GM21526 (cell line): ENCODE data around the gene DHRS11.
A peak's percentile ranks its signal among the peaks of the same experiment; 100 is the strongest.
"Not testable (repeated sequence)": the region's sequence is repeated elsewhere in the genome, so short reads cannot be mapped to it uniquely, and the experiment has no call there.

Experiments
- ATAC-seq: cut with Tn5 transposase; IDR thresholded peaks from one replicate; pipeline ENCODE4 v1.9.1; 2021; ENCODE audit warnings: moderate library complexity; ENCODE audit not compliant: unreplicated experiment, low FRiP score

Gene DHRS11

DNA sequence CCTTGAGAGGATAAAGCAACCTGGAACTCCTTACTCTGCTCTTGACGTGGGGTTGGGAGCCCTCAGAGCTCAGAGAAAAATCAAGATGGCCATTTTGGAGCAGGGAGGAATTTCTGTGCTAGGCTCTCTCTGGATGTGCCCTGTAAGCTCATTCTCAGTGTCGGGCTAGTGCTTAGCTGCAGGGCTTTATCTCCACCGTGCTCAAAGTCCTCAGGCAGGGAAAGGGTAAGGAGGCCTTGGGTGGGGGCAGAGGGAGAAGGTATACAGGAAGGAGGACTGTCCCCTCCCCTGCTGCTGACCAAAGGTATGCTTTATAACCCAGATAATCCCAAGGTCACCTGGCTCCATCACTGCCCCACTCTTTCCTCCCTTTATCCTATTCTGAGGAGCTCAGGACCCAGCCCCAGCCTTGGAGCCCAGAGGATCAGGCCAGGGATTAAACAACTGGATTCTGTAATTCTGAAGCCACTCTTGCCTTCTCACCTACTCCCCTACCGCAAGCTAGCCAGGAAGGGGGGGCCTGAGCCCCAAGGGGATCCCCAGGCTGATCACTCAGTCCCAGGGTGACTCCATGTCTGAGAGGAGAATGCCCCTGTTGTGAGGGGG, 1.1 kb downstream of the DHRS11 start:
- ATAC-seq, result no peak

DNA sequence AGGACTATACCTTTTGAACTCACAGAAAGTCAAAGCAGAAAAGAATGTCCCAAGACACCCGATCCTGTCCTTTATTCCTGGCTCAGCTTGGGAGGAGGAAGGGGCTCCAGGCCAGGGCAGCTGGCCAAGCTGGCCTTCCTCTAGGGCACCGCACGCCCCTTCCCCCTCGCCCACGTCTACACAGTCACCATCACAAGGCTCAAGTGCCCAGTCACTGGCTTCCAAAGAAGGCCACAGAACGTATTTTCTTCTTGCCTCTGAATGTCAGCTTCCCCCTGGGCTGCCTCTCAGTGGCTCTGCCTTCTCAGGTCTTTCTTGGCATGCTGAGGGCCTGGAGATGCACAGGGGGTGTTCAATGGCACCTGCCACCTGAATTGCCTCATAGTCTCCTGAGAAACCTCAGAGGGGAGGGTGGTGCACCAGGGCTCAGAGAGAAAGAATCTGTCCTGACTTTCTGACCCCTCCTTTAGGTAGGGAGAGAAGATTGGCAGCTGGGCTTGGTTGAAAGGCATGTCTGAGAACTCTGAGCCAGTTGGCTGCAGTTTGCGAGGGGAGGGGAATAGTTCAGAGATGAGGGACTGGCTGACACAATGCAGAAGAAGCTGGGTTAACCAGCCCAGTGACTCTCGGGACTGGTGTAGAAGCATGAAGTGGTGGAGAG, 2.1 kb downstream of the DHRS11 start:
- ATAC-seq, result no peak

DNA sequence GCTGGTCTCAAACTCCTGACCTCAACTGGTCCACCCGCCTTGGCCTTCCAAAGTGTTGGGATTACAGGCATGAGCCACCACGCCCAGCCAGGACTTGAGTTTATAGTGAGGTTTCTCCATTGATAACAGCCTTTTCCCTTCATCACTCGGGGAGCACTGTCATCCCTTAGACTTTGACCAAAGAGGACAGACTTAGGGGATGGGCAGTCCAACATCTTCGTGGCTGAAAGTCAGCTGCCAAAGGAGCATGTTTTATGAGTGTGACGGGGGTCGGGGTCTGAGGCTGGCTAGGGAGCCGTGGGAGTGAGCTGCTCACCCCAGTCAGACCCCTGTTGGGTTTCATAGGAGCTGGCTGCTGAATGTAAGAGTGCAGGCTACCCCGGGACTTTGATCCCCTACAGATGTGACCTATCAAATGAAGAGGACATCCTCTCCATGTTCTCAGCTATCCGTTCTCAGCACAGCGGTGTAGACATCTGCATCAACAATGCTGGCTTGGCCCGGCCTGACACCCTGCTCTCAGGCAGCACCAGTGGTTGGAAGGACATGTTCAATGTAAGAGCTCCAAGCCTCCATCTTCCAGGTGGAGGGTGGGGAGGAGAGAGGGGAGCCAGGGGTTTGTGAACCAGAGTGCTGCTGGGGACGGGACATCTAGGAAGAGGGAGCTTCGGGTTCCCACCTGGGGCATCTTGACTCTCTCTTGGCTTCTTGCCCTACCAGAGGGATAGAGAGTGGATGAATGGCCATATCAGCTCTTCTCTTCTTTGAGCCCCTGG, 3.1 kb downstream of the DHRS11 start:
- no peak for ATAC-seq

DNA sequence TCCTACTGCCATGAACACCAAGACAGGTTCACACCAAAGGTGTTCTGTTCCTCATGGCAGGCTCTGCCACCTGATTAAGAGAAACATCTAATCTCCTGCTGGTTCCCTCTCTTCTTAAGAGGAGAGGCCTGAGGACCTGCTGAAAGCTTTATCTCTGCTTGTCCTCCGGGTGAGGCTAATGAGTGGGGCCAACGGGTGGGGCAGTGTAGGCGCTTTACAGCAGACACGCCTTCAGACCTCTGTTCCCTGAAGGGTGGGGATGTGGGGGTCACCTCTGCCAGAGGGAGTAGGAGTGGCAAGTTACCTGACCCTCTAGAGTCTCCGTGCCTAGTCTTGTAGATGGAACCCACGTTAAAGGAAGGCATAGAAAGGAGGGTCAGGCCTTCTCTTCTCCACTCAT, 5.5 kb downstream of the DHRS11 start:
- ATAC-seq, result no peak

DNA sequence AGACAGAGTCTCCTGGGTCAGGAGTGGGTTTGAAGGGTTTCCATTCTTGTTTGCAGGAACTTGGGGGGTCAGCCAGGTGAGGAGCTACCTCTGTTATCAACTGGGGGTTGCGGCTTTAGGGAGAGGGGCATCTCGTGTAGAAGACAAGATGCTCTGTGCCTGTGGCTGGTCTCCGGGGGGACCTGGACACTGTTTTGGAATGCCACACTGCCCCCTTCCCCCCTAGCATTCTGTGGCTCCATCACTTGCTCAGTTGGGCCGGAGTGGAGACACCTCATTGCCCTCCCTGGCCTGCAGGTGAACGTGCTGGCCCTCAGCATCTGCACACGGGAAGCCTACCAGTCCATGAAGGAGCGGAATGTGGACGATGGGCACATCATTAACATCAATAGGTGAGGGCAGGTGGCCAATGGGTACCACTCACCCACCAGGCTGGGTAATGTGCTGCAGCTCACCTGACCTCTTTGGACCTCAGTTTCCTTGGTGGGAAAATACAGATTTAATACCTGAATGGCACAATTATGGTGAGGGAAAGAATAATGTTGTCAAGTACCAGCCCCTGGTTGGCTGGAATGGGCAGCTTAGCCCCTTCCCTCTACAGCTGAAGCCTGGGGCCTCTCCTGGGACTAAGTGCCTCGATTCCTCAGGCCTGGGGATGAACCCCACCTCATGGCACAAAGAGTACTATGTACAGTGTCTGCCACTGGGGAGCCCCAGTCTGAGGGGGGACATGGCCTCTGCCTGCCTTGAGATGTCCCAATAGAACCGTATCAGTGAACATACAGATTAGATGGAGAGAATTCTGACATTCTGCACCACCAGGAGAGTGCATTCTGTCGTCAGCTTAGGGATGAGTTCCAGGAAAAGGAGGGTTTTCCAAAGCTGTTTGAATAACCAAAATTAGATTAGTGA, 6.4 kb downstream of the DHRS11 start:
- no peak for ATAC-seq

DNA sequence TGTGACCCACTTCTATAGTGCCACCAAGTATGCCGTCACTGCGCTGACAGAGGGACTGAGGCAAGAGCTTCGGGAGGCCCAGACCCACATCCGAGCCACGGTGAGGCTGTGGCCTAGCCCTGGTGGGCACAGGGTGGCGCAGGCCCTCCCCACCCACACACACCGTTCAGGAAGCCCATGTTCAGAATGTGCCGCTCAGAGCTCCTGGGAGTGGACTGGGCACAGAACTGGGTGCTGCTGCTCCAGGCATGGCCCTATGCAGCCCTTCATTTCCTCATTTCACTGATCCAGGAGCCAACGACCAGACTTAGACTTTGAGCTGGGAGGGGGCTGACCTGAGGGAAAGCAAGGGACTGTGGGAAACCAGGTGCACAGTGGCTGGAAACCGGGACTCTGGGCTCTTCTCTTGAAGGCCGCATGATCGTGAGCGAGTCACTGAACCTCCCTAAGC, 7.3 kb downstream of the DHRS11 start:
- ATAC-seq, result no peak

DNA sequence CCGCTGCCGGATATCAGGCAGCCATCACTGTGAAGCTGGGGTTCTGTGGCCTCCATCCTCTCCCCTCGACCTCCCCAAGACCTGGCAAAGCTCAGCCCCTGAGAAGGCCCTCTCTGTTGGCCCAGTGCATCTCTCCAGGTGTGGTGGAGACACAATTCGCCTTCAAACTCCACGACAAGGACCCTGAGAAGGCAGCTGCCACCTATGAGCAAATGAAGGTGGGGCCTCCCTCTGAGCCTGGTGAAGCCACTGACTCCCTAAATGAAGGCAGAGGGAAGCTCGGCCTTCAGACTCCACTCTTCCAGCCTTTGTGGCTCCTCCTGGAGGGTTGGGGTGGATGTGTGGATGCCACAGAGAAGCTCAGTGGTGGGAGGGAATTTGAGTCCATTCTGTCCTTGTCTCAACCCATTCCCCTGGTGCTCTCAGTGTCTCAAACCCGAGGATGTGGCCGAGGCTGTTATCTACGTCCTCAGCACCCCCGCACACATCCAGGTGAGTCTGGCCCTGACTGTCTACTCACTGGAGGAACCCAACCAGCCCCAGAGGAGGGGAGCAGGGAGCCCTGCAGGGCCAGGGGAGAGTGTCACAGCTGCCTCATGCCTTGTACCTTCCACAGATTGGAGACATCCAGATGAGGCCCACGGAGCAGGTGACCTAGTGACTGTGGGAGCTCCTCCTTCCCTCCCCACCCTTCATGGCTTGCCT, 8.0 kb downstream of the DHRS11 start:
- ATAC-seq, result no peak

DNA sequence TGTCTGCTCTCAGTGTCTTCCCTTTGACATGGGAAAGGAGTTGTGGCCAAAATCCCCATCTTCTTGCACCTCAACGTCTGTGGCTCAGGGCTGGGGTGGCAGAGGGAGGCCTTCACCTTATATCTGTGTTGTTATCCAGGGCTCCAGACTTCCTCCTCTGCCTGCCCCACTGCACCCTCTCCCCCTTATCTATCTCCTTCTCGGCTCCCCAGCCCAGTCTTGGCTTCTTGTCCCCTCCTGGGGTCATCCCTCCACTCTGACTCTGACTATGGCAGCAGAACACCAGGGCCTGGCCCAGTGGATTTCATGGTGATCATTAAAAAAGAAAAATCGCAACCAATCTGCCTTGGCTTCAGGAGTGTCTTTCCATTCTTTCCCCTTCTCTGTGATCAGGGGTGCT, 8.8 kb downstream of the DHRS11 start:
- no peak for ATAC-seq

DNA sequence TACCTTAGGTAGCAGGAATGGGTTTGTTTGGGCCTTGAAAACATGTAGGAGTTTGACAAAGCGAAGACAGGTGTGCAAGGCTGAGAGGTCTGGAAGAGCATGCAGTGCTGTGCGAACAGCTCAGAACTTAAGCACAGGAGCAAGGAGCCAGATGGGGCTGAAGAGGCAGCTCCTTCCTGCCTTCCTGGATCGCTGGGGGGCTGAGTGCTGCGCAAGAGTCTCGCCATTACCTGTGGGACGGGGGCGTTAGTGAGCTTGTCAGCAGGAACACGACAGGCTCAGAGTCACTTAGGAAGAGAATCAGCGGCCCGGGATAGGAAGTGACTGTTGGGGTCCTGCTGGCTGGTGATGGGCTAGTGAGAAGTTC, 9.2 kb downstream of the DHRS11 start:
- ATAC-seq, result no peak

DNA sequence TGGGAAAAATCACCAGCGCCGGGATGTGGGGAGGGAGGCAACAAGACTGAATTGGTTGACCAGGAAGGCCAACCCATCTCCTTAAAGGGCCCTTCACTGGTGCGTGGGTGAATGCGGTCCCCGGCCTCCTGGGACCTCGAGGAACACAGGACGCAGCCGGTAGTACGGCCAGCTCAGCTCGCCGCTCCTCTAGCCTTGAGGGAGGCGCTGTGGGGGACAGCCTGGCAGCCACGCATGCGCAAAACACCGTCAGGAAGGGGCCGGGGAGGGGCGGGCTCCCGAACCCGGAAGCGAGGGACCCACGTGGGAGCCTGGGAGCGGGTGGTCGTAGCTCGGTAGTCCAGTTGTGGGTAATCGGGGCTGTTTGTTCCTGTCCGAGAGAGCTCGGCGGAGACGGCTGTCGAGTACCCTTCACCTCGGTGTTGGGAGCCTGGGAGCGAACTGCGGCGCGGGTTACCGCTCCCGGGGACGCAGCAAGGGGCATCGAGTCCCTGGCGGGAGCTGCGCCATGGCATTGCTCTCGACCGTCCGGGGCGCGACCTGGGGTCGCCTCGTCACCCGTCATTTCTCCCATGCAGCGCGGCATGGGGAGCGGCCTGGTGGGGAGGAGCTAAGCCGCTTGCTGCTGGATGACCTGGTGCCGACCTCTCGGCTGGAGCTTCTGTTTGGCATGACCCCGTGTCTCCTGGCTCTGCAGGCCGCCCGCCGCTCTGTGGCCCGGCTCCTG, 9.8 kb downstream of the DHRS11 start, which contains the start of gene MRM1:
Gene MRM1, plus strand, starts transcription at position 281 of the 727 bp plus-strand sequence. Its CDS starts 228 bp downstream, at position 509.
- peak; percentile 64 for ATAC-seq

DNA sequence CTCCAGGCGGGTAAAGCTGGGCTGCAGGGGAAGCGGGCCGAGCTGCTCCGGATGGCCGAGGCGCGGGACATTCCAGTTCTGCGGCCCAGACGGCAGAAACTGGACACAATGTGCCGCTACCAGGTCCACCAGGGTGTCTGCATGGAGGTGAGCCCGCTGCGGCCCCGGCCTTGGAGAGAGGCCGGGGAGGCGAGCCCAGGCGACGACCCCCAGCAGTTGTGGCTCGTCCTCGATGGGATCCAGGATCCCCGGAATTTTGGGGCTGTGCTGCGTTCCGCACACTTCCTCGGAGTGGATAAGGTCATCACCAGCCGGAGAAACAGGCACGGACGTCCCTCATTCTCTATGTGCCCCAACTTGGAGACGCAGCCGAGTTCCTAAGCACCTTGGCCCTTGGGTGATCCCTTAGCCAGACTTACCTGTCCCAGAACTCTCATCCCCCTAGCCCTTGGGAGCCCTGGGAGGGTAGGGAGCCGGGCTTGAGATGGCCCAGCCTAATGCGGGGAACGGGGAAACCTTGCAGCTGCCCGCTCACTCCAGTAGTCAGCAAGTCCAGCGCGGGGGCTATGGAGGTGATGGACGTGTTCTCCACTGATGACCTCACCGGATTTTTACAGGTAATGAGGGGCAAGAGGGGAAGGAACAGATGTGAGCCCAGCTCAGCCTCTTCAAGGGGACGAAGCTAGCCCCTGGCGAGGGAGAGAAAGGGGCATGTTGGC, 10.5 kb downstream of the DHRS11 start:
- peak; percentile 2 for ATAC-seq

DNA sequence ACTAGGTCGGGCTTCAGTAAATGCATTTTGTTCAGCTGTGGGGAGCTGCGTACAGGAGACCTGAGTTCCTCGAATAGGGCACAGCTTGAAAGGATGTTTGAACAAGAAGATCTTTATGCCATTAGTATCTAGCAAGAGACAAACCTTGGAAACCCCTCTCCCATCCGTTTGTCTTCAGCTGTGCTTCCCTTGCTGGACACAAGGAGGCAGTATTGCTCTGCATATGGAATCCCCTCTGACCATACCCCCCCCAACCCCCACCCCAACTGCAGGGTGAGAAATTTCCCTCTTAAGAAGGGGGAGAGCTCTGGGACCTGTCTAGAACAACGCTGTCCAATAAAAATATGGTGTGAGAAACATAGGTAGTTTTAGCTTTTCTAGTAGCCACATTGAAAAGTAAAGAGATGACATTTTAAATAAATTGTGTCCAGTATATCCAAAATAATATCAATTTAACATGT, 11.3 kb downstream of the DHRS11 start:
- no peak for ATAC-seq

DNA sequence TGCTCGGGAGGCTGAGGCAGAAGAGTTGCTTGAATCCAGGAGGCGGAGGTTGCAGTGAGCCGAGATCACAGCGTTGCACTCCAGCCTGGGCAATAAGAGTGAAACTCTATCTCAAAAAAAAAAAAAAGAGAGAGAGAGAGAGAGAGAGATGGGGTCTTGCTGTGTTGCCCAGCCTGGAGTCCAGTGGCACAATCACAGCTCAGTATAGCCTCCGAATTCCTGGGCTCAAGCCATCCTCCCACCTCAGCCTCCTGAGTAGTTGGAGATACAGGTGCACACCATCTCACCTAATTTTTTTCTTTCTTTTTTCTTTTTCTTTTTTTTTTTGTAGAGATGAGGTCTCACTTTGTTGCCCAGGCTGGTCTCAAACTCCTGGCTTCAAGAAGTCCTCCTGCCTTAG, 13.3 kb downstream of the DHRS11 start:
- ATAC-seq, result not testable (repeated sequence)

DNA sequence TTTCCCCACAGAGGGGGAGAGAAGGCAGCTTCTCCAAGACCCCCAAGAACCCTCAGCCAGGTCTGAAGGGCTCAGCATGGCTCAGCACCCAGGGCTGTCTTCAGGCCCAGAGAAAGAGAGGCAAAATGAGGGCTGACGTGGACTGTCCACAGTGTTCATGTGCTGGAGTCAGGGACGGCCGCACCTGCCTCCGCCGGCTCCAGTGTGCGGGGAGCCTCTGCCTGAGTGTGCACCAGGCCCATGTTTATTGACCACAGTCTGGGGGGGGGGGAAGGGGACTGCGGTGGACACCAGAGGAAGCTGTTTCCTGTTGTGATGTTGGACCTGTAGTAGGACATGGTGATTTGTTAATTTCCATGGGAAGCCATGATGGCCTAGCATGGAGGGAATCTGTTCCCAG, 16.6 kb downstream of the DHRS11 start:
- no peak for ATAC-seq

DNA sequence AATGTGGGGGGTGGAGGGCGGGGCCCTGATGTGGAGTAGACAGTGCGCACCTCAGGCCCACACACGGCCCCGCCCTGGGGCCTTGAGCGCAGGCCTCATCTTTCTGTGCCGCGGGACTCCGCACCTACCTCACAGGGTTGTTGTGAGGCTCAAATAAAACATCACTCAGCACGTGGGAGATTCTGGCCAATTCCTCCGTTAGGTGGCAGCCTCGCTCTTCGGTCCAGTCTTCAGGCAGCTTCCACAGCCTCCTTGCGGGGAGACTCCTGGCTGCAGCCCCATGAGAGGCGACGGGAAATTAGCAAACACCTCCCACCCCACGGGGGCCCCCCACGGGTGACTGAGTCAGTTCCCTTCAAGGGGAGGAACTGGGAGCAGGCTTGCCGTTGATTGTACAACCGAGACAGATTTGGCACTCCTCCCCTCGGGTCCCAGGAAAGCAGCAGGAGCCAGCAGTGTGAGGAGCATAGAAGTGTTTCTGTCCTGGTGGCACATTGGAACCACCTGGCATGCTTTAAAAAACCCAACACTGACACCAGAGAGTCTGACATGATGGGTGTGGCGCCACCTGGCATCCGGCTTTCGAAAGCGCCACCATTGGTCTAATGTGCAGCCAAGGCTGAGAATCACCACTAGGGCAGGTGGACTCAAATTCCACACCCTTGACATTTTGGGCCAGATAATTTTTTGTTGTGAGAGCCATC, 17.3 kb downstream of the DHRS11 start:
- no peak for ATAC-seq

DNA sequence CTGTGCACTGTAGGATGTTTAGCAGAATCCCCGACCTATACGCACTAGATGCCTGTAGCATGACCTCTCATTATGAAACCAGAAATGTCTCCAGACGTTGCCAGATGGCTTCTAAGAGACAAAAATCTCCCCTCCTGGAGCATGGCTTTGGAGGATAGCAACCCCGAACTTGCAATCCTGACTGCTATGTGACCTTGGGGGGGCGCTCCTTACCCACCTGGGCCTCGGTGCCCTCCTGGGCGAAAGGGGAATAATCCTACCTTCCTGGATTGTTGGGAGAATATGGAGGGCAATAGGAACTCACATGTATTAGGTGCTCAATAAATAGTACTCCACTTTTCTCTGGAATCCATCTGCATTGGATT, 17.8 kb downstream of the DHRS11 start:
- no peak for ATAC-seq

DNA sequence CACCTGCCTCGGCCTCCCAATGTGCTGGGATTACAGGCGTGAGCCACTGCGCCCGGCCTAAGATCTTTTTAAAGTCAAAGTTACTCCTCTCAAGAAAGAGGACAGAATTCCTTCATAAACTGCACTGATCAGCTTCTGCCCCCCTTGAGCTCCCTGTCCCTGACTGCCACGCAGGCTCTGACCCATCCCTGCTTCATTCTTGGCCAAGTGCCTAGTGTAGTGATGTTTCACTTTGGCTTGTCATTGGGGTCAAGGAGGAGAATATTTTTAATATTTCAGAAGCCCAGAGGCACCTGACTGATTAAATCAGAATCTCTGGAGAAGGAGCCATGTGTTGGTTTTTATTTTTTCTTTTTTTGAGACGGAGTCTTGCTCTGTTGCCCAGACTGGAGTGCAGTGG, 18.8 kb downstream of the DHRS11 start:
- no peak for ATAC-seq
